Upper lobe of left lung (tissue), 6 donors: ENCODE results near the gene MYOCD. TPM values are rescaled to one million over a fixed set of nuclear protein-coding genes. Genes with fewer than 3 reads are reported as not detected.

Source experiments
- ATAC-seq, 2 donors: fragments of 200-7000 bp; cut with Tn5 transposase; one replicate each; pipeline ENCODE4 v1.9.1; 2022; ENCODE audit warnings: mild to moderate bottlenecking in 2 of 2, moderate library complexity in 2 of 2; ENCODE audit not compliant: low FRiP score in 2 of 2
- DNase-seq, 2 donors: peaks; one replicate each; pipeline ENCODE4 v3.0.0-alpha.2; 2019 to 2020
- H3K27ac ChIP-seq, 4 donors: fragments of 200-600 bp; sonication (generic); one replicate each; pipeline ENCODE4 v1.5.1; 2016 to 2019
- H3K27me3 ChIP-seq, 4 donors: fragments of 200-600 bp; sonication (generic); one replicate each; pipeline ENCODE4 v1.5.1; 2017 to 2019
- H3K36me3 ChIP-seq, 4 donors: fragments of 200-600 bp; sonication (generic); one replicate each; pipeline ENCODE4 v1.5.1; 2016 to 2019
- H3K4me1 ChIP-seq, 4 donors: fragments of 200-600 bp; sonication (generic); one replicate each; pipeline ENCODE4 v1.5.1; 2018 to 2019
- H3K4me3 ChIP-seq, 4 donors: fragments of 200-600 bp; sonication (generic); one replicate each; pipeline ENCODE4 v1.5.1; 2017 to 2019; ENCODE audit warnings: mild to moderate bottlenecking in 2 of 4, moderate library complexity in 1 of 4
- H3K9me3 ChIP-seq, 4 donors: fragments of 200-600 bp; sonication (generic); one replicate each; pipeline ENCODE4 v1.5.1; 2018 to 2019
- EP300 ChIP-seq, 4 donors: sonication (generic); formaldehyde crosslinking; IDR thresholded peaks; one replicate each; pipeline ENCODE4 v1.5.1; 2017; ENCODE audit warnings: antibody characterized with exemption in 4 of 4, control low read depth in 2 of 4
- POLR2A ChIP-seq, 4 donors: fragments of 450-650 bp; IDR thresholded peaks; one replicate each; pipeline ENCODE4 v1.5.1; 2016 to 2017; ENCODE audit warnings: antibody characterized with exemption in 4 of 4, mild to moderate bottlenecking in 2 of 4
- POLR2AphosphoS5 ChIP-seq, 2 donors: sonication (generic); formaldehyde crosslinking; IDR thresholded peaks; one replicate each; pipeline ENCODE4 v1.5.1; 2017; ENCODE audit warnings: antibody characterized with exemption in 2 of 2
- WGBS, 2 donors: methylation state at CpG; one replicate each; pipeline ENCODE4 v1.1.5; 2017 to 2018; 5-methylcytosine and 5-hydroxymethylcytosine counted together
- total RNA-seq, 6 donors: library from RNA; depleted of rRNA in 4 of 6; stranded (reverse); fragments of >200 nt in 4 of 6; gene quantifications; one replicate each; pipeline versions ENCODE4 v1.1.0 to v1.2.1, GENCODE V29; 2016 to 2021
- TF ChIP-seq, protein P1 (sequence below), 6 experiments: fragments of 450-650 bp in 4 of 6; fragments of 200-600 bp in 2 of 6; sonication (generic) in 2 of 6; IDR thresholded peaks; one replicate each; pipeline ENCODE4 v1.5.1; 2016 to 2019; ENCODE audit warnings: antibody characterized with exemption in 6 of 6
- donor health status: DM: no; HTN: no; CAD: no; lungs with moderate emphysema.
- donor health status: DM: no; HTN: yes; CAD: no; lungs with severe emphysema.

The MYOCD gene
- total RNA-seq, 6 donors from 2014 or later, result 0.89 to 5.2 (median 1.6) TPM

DNA sequence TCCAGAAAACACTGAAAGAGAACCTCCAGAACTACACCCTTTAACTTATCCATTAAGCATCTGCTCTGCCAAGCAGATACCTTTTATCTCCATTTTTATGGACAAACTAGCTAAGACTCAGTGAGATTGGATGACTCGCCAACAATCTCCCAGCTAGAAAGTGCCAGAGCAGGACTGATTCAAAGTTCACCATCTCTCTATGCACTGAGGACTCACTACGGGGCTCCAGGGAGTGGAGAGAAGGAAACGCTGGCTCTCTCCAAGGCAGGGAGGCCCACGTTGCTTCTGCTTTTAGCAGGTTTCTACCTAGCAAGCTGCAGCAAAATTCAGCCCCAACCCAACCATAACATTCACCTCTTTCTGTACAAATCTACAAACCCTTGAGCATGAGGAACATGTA, 70.8 kb downstream of the MYOCD start:
- Histone ChIP-seq H3K4me3 (no peak overlapping the region), H3K36me3 (no peaks in the 10 kb centered on the region), H3K27ac (no peak overlapping the region), H3K9me3 (no peaks in the 10 kb centered on the region), H3K27me3 (no peaks in the 10 kb centered on the region), H3K4me1 (peaks cover 0 to 7% (median 1%) of the 10 kb centered on the region in 4 donors)
- WGBS, 2 donors, result 59 to 69% methylated on average over 4 of the region's 4 CpGs
- ATAC-seq (no peak), DNase-seq (no peak)
- TF ChIP-seq, protein P1, sequence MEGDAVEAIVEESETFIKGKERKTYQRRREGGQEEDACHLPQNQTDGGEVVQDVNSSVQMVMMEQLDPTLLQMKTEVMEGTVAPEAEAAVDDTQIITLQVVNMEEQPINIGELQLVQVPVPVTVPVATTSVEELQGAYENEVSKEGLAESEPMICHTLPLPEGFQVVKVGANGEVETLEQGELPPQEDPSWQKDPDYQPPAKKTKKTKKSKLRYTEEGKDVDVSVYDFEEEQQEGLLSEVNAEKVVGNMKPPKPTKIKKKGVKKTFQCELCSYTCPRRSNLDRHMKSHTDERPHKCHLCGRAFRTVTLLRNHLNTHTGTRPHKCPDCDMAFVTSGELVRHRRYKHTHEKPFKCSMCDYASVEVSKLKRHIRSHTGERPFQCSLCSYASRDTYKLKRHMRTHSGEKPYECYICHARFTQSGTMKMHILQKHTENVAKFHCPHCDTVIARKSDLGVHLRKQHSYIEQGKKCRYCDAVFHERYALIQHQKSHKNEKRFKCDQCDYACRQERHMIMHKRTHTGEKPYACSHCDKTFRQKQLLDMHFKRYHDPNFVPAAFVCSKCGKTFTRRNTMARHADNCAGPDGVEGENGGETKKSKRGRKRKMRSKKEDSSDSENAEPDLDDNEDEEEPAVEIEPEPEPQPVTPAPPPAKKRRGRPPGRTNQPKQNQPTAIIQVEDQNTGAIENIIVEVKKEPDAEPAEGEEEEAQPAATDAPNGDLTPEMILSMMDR (IDR thresholded peaks at IDR 0.05), result no peak
- TF ChIP-seq POLR2AphosphoS5 (IDR thresholded peaks at IDR 0.05), result no peak
- no peak for TF ChIP-seq POLR2A (IDR thresholded peaks at IDR 0.05)
- no peak for TF ChIP-seq EP300 (IDR thresholded peaks at IDR 0.05)

DNA sequence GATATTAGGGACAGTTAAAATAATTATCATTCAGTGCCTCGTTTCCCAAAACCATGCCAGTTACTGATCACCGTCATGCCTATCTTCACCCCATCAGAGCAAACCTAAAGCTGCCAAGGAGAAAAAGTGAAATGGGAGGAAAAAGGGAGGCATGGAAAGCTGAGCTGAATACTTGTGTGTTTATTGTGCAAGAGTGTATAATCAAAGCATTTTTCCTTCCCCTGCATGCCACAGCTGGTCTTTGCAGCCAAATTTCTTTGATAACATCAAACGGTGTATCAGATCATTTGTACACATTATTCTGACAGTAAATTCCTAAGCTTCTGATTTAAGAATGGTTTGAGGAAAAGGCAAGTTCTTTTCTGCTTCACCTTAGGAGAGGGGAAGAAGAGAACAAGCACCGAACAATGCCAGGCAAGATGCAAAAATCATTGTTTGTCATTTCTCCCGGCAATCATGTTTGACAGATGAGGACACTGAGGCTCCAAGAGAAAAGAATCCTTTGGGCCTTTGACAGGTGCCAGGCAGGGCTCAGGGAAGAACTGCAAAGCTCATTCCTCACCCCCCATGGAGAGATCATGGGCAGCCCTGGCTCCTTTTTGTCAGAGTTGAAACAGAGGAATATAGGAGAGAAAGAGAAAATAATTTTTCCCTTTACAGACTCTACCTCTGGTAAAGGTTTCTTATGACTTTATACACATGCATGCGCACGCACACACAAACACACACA, 72.2 kb downstream of the MYOCD start:
- no peak for ATAC-seq
- Histone ChIP-seq H3K4me1 (peaks cover 0 to 17% (median 7%) of the 10 kb centered on the region in 4 donors), H3K27ac (no peak overlapping the region), H3K9me3 (no peaks in the 10 kb centered on the region), H3K36me3 (no peaks in the 10 kb centered on the region), H3K27me3 (no peaks in the 10 kb centered on the region), H3K4me3 (no peak overlapping the region)
- TF ChIP-seq, protein P1 (IDR thresholded peaks at IDR 0.05), result no peak
- TF ChIP-seq POLR2AphosphoS5 (IDR thresholded peaks at IDR 0.05), result no peak
- TF ChIP-seq EP300 (IDR thresholded peaks at IDR 0.05), result no peak
- TF ChIP-seq POLR2A (IDR thresholded peaks at IDR 0.05), result no peak
- no peak for DNase-seq
- WGBS, 2 donors, result 65 to 68% methylated on average over 7 of the region's 7 CpGs

- WGBS, 2 donors, result 74 to 79% methylated on average over 2 of the region's 2 CpGs
- Histone ChIP-seq H3K4me3 (no peak overlapping the region), H3K36me3 (no peaks in the 10 kb centered on the region), H3K4me1 (peaks cover 0 to 18% (median 7%) of the 10 kb centered on the region in 4 donors), H3K27me3 (no peaks in the 10 kb centered on the region), H3K27ac (no peak overlapping the region), H3K9me3 (no peaks in the 10 kb centered on the region)
- DNase-seq (no peak), ATAC-seq (no peak)
- TF ChIP-seq POLR2A (IDR thresholded peaks at IDR 0.05), result no peak
- TF ChIP-seq, protein P1 (IDR thresholded peaks at IDR 0.05), result no peak
- TF ChIP-seq EP300 (IDR thresholded peaks at IDR 0.05), result no peak
- no peak for TF ChIP-seq POLR2AphosphoS5 (IDR thresholded peaks at IDR 0.05)
Observed at GRCh38 chr17:12738624-12739023, 72.9 kb downstream of the MYOCD start.

DNA sequence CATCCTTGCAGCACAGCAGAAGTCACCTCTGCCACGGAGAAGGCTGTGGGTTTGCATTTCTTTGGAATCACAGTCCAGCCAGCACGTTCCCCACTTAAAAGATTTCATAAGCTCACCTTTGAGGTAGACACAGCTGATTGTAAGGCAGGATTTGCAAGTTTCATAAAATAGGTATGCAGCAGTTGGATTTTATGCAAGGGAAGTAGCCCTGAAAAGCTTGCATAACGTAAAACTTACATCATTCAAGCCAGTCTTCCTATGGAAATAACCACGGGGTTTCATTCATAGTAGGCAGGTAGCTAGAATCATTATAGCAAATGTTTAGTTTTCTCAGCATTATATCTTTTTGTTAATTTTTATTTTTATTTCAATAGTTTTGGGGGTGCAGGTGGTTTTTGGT, 73.8 kb downstream of the MYOCD start:
- H3K36me3 ChIP-seq, result no peaks in the 10 kb centered on the region
- TF ChIP-seq POLR2AphosphoS5 (IDR thresholded peaks at IDR 0.05) (no peak), POLR2A (IDR thresholded peaks at IDR 0.05) (no peak), EP300 (IDR thresholded peaks at IDR 0.05) (no peak)
- TF ChIP-seq, protein P1 (IDR thresholded peaks at IDR 0.05), result no peak
- no peak for DNase-seq
- H3K4me3 ChIP-seq, result no peak overlapping the region
- no peaks in the 10 kb centered on the region for H3K27me3 ChIP-seq
- WGBS, 2 donors, result 52 to 67% methylated on average over 4 of the region's 4 CpGs
- no peak overlapping the region for H3K27ac ChIP-seq
- no peak for ATAC-seq
- H3K4me1 ChIP-seq, result peaks cover 0 to 25% (median 7%) of the 10 kb centered on the region in 4 donors
- no peaks in the 10 kb centered on the region for H3K9me3 ChIP-seq

GRCh38 chr17:12743046-12743445, 77.4 kb downstream of the MYOCD start:
- WGBS, 2 donors, result 36 to 41% methylated on average over 3 of the region's 3 CpGs
- no peak overlapping the region for H3K27ac ChIP-seq
- TF ChIP-seq EP300 (IDR thresholded peaks at IDR 0.05) (peak in 1 of 4 donors; percentile 57), POLR2A (IDR thresholded peaks at IDR 0.05) (no peak), POLR2AphosphoS5 (IDR thresholded peaks at IDR 0.05) (no peak)
- TF ChIP-seq, protein P1 (IDR thresholded peaks at IDR 0.05), result no peak
- ATAC-seq (no peak), DNase-seq (peak in 1 of 2 donors; percentile 57)
- no peaks in the 10 kb centered on the region for H3K9me3 ChIP-seq
- H3K27me3 ChIP-seq, result no peaks in the 10 kb centered on the region
- H3K36me3 ChIP-seq, result no peaks in the 10 kb centered on the region
- H3K4me3 ChIP-seq, result no peak overlapping the region
- peaks cover 0 to 20% (median 7%) of the 10 kb centered on the region in 4 donors for H3K4me1 ChIP-seq
